Activated naive CD4-positive, alpha-beta T cell treated with anti-CD3 and anti-CD28 coated beads, Interleukin-2, amount 50 U/mL, for 24 hours (primary cell): Measurements from ENCODE around the gene VPS41.

Experiments
- H3K27ac Mint-ChIP-seq: one replicate; pipeline ENCODE4 v1.8.0; 2021; ENCODE audit warnings: mild to moderate bottlenecking, mixed read lengths
- H3K27me3 Mint-ChIP-seq: one replicate; pipeline ENCODE4 v1.8.0; 2021; ENCODE audit warnings: mixed read lengths
- H3K36me3 Mint-ChIP-seq: one replicate; pipeline ENCODE4 v1.8.0; 2021; ENCODE audit warnings: mixed read lengths
- H3K4me1 Mint-ChIP-seq: one replicate; pipeline ENCODE4 v1.8.0; 2021; ENCODE audit warnings: mixed read lengths
- H3K4me3 Mint-ChIP-seq: one replicate; pipeline ENCODE4 v1.8.0; 2021; ENCODE audit warnings: mild to moderate bottlenecking, mixed read lengths
- H3K9me3 Mint-ChIP-seq: one replicate; pipeline ENCODE4 v1.8.0; 2021; ENCODE audit warnings: mixed read lengths

The VPS41 gene

DNA sequence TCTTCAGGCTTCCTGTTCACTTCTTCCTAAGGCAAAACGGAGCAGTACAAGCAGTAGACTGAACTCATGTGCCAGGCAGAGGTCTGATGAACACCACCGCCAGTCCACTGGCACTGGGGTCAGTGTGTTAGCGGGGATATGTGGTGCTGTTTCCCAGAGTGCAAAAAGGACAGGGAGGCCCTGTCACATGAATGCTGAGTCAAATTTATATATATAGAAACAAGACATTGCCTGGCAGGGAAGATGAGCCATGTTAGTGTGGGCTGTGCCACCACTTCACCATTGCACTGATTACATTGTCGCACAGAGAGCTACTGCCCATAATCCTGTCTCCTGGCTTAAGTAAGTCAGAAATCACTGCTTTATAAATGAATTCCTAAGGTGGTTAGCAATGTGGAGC lies 155.6 kb downstream of the VPS41 start:
- peaks cover 24% of the 10 kb centered on the region for H3K36me3 Mint-ChIP-seq
- H3K4me1 Mint-ChIP-seq, result no peaks in the 10 kb centered on the region
- H3K27ac Mint-ChIP-seq, result no peak overlapping the region
- H3K27me3 Mint-ChIP-seq, result no peaks in the 10 kb centered on the region
- no peaks in the 10 kb centered on the region for H3K9me3 Mint-ChIP-seq
- H3K4me3 Mint-ChIP-seq, result no peak overlapping the region

GRCh38 chr7:38751416-38751815 lies 157.6 kb downstream of the VPS41 start:
- Mint-ChIP-seq H3K27ac (no peak overlapping the region), H3K27me3 (no peaks in the 10 kb centered on the region), H3K9me3 (no peaks in the 10 kb centered on the region), H3K4me1 (no peaks in the 10 kb centered on the region), H3K36me3 (peaks cover 27% of the 10 kb centered on the region), H3K4me3 (no peak overlapping the region)

- no peak overlapping the region for H3K4me3 Mint-ChIP-seq
- no peak overlapping the region for H3K27ac Mint-ChIP-seq
- no peaks in the 10 kb centered on the region for H3K27me3 Mint-ChIP-seq
- H3K9me3 Mint-ChIP-seq, result no peaks in the 10 kb centered on the region
- H3K36me3 Mint-ChIP-seq, result peaks cover 35% of the 10 kb centered on the region
- no peaks in the 10 kb centered on the region for H3K4me1 Mint-ChIP-seq
Observed at GRCh38 chr7:38748056-38748610, 160.9 kb downstream of the VPS41 start.

GRCh38 chr7:38746438-38746837 lies 162.6 kb downstream of the VPS41 start:
- Mint-ChIP-seq H3K4me3 (no peak overlapping the region), H3K27ac (no peak overlapping the region), H3K4me1 (no peaks in the 10 kb centered on the region), H3K9me3 (no peaks in the 10 kb centered on the region), H3K27me3 (no peaks in the 10 kb centered on the region), H3K36me3 (peaks cover 32% of the 10 kb centered on the region)

GRCh38 chr7:38744746-38745145 lies 164.2 kb downstream of the VPS41 start:
- no peaks in the 10 kb centered on the region for H3K27me3 Mint-ChIP-seq
- H3K27ac Mint-ChIP-seq, result peak overlapping the region; percentile 30
- H3K4me1 Mint-ChIP-seq, result no peaks in the 10 kb centered on the region
- peaks cover 36% of the 10 kb centered on the region for H3K36me3 Mint-ChIP-seq
- no peaks in the 10 kb centered on the region for H3K9me3 Mint-ChIP-seq
- no peak overlapping the region for H3K4me3 Mint-ChIP-seq

DNA sequence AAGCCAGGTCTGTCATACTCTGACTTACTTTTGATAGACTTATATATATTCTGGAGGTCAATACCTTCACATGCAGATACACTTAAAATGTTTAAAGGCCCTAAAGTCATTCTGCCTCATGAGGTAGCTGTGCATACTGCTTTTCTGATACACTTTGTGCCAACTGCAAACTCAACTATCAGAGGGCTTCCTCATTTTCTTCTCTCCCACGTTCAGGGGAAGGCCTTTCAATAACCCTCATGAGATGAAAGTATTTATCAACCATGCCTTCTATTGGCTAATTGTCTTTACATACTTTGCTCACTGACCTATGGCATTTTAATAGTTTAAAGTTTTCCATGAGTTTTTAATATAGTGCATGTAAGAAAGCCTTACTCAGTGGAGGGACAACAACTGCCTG lies 165.1 kb downstream of the VPS41 start:
- H3K9me3 Mint-ChIP-seq, result no peaks in the 10 kb centered on the region
- no peak overlapping the region for H3K27ac Mint-ChIP-seq
- H3K36me3 Mint-ChIP-seq, result peaks cover 32% of the 10 kb centered on the region
- no peak overlapping the region for H3K4me3 Mint-ChIP-seq
- H3K27me3 Mint-ChIP-seq, result no peaks in the 10 kb centered on the region
- no peaks in the 10 kb centered on the region for H3K4me1 Mint-ChIP-seq

DNA sequence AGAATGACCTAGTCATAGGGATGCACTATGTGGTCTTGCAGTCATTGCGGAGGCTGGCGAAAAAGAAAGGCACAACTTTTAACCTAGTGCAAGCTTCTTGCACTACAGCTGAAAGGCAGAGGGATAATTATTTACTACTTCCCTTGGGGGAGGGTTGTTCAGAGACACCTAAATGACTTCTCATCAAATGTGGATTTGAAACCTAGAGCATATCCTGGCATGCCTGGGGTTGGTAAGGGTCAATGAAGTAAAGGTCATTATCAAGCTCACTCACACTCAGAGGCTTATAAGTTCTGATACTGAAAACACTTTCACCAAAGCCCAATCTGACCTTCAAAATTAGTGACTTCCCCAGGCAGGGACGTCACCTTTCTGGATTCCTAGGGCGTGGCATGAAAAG lies 168.9 kb downstream of the VPS41 start:
- Mint-ChIP-seq H3K36me3 (peaks cover 23% of the 10 kb centered on the region), H3K4me3 (no peak overlapping the region), H3K27me3 (no peaks in the 10 kb centered on the region), H3K27ac (no peak overlapping the region), H3K4me1 (no peaks in the 10 kb centered on the region), H3K9me3 (no peaks in the 10 kb centered on the region)

GRCh38 chr7:38736138-38736537 lies 172.9 kb downstream of the VPS41 start:
- H3K27ac Mint-ChIP-seq, result no peak overlapping the region
- H3K4me1 Mint-ChIP-seq, result no peaks in the 10 kb centered on the region
- H3K27me3 Mint-ChIP-seq, result no peaks in the 10 kb centered on the region
- no peaks in the 10 kb centered on the region for H3K9me3 Mint-ChIP-seq
- no peak overlapping the region for H3K4me3 Mint-ChIP-seq
- peaks cover 20% of the 10 kb centered on the region for H3K36me3 Mint-ChIP-seq

GRCh38 chr7:38731215-38731614 lies 177.8 kb downstream of the VPS41 start:
- no peak overlapping the region for H3K4me3 Mint-ChIP-seq

DNA sequence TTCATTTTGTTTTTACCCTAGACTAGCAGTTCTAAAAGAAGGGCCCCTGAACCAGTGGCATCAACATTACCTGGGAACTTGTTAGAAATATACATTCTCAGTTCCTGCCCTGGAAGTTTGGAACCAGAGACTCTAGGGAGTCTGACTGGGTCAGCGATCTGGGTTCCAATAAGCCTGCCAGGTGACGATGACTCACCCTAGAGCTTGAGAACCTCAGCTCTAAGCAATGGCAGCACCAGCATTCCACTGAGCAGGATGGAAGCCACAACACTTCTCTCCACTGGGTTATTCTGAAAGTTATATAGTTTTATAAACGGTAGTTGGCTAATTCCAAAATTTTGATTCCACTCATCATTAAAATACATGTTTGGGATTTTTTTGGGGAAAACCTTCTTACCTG lies 180.8 kb downstream of the VPS41 start:
- Mint-ChIP-seq H3K36me3 (peaks cover 12% of the 10 kb centered on the region), H3K4me1 (no peaks in the 10 kb centered on the region), H3K27ac (no peak overlapping the region), H3K4me3 (no peak overlapping the region), H3K27me3 (no peaks in the 10 kb centered on the region), H3K9me3 (no peaks in the 10 kb centered on the region)

More at GRCh38 chr7:38731215-38731614, 177.8 kb downstream of the VPS41 start:
- Mint-ChIP-seq H3K27me3 (no peaks in the 10 kb centered on the region), H3K27ac (no peak overlapping the region), H3K4me1 (no peaks in the 10 kb centered on the region), H3K9me3 (no peaks in the 10 kb centered on the region), H3K36me3 (peaks cover 17% of the 10 kb centered on the region)

DNA sequence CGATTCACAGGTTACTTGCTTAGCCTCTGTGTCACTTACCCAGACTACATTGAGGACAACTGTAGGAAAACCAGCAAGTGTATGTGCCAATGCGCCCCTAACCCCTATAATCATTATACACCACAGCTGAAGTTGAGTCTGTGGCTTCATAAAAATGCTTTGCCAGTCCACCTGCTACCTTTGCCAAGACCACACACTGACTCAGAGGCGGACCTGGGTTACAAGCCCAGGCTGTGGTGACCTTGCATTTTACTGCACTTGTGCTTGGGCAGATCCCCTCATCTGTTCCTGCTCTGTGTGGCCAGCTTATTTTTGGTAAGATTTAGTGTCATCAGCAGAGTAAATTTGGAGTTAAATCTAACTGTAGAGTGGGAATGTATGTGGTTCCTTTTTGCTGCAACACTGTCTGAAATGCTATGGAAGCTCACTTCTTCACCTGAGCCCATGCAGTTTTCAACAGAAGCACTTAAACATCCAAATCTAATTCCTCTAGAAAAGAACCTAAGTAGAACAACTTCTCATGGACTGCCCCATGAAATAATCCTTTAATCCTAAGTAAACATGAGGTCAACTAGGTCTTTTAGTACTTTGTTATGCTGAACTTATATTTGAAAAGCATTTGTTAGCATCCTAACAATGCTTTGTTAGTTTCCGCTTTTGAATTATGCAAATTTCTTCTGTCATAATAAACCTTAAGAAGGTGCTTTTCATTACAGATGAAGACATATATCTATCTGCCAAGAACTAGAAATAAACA lies 181.6 kb downstream of the VPS41 start:
- H3K36me3 Mint-ChIP-seq, result peaks cover 12% of the 10 kb centered on the region
- H3K9me3 Mint-ChIP-seq, result no peaks in the 10 kb centered on the region
- no peak overlapping the region for H3K4me3 Mint-ChIP-seq
- H3K4me1 Mint-ChIP-seq, result no peaks in the 10 kb centered on the region
- H3K27me3 Mint-ChIP-seq, result no peaks in the 10 kb centered on the region
- H3K27ac Mint-ChIP-seq, result no peak overlapping the region

- Mint-ChIP-seq H3K4me3 (no peak overlapping the region), H3K9me3 (peaks cover 5% of the 10 kb centered on the region), H3K27me3 (no peaks in the 10 kb centered on the region), H3K27ac (no peak overlapping the region), H3K36me3 (peaks cover 8% of the 10 kb centered on the region), H3K4me1 (no peaks in the 10 kb centered on the region)
Observed at GRCh38 chr7:38723327-38723726, 185.7 kb downstream of the VPS41 start.

DNA sequence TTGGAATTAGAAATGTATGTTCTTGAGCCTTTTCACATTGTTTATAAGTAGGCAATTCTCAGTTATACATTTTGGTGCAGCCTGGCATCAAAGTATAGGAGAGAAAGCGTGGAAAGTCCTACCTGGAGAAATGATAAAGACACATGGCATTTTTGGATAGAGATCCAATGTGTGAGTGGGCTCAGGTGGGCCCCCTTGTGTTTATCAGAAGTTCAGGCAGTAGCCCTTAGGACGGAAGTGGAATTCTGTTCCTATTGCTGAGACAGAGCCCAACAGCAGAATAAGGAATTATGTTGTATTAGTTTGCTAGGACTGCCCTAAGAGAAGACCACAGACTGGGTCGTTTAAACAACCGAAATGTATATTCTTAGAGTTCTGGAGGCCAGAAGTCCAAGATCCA lies 192.6 kb downstream of the VPS41 start:
- Mint-ChIP-seq H3K9me3 (peaks cover 14% of the 10 kb centered on the region), H3K4me1 (no peaks in the 10 kb centered on the region), H3K27me3 (peaks cover 3% of the 10 kb centered on the region), H3K27ac (no peak overlapping the region), H3K36me3 (peaks cover 4% of the 10 kb centered on the region), H3K4me3 (no peak overlapping the region)

GRCh38 chr7:38709123-38709522 lies 199.9 kb downstream of the VPS41 start:
- H3K36me3 Mint-ChIP-seq, result peaks cover 4% of the 10 kb centered on the region
- no peaks in the 10 kb centered on the region for H3K9me3 Mint-ChIP-seq
- no peaks in the 10 kb centered on the region for H3K4me1 Mint-ChIP-seq
- H3K4me3 Mint-ChIP-seq, result no peak overlapping the region
- H3K27me3 Mint-ChIP-seq, result peaks cover 16% of the 10 kb centered on the region
- H3K27ac Mint-ChIP-seq, result no peak overlapping the region

- Mint-ChIP-seq H3K9me3 (no peaks in the 10 kb centered on the region), H3K27ac (no peak overlapping the region), H3K4me1 (no peaks in the 10 kb centered on the region), H3K4me3 (no peak overlapping the region), H3K27me3 (peaks cover 26% of the 10 kb centered on the region), H3K36me3 (no peaks in the 10 kb centered on the region)
Observed at GRCh38 chr7:38704751-38705150, 204.2 kb downstream of the VPS41 start.

DNA sequence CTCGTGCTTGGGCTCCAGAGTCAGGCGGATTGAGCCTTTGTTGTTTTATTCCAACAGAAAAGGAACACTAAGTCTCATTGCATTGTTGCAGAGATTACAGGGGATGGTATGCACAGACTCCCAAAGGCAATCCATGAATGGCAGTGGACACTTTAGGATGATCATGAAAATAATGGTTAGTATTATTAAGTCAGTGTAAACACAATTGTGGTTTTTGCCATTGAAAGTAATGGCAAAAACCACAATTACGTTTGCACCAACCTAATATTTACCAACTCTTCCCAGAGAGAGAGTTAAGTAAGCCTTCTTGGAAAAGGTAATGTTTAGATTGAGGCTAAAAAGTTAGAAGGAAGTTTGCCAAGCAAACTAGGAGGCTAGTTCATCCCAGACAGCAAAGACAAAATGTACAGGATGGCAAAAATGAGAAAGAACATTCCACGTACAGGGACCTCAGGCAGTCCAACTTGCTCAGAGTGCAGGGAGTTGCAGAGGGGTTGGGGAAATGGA lies 204.9 kb downstream of the VPS41 start:
- Mint-ChIP-seq H3K9me3 (no peaks in the 10 kb centered on the region), H3K27me3 (peaks cover 30% of the 10 kb centered on the region), H3K4me1 (no peaks in the 10 kb centered on the region), H3K4me3 (no peak overlapping the region), H3K36me3 (no peaks in the 10 kb centered on the region), H3K27ac (no peak overlapping the region)
